DOHH2 (cell line): ENCODE data around the gene FAM151B.

Experiments used
- H3F3A ChIP-seq: fragments of 200-600 bp; sonication (generic), shearing (Covaris generic); 2 replicates; pipeline ENCODE4 v1.6.0; 2016; ENCODE audit warnings: antibody characterized with exemption, mild to moderate bottlenecking; ENCODE audit not compliant: control insufficient read depth, insufficient read depth
- H3K27ac ChIP-seq: fragments of 200-600 bp; sonication (generic); 2 replicates; pipeline ENCODE4 v1.5.1; 2014; ENCODE audit warnings: low read depth, mild to moderate bottlenecking, low read length, moderate library complexity
- H3K27me3 ChIP-seq: fragments of 200-600 bp; sonication (generic); 2 replicates; pipeline ENCODE4 v1.6.1; 2014; ENCODE audit warnings: mild to moderate bottlenecking, low read length, mixed read lengths; ENCODE audit not compliant: control insufficient read depth
- H3K36me3 ChIP-seq: fragments of 200-600 bp; sonication (generic); 2 replicates; pipeline ENCODE4 v1.6.1; 2014; ENCODE audit warnings: mild to moderate bottlenecking, low read length, moderate library complexity, mixed read lengths; ENCODE audit not compliant: control insufficient read depth
- H3K4me1 ChIP-seq: fragments of 200-600 bp; sonication (generic); 2 replicates; pipeline ENCODE4 v1.6.1; 2014; ENCODE audit warnings: mild to moderate bottlenecking, low read length, mixed read lengths; ENCODE audit not compliant: control insufficient read depth
- H3K4me2 ChIP-seq: fragments of 200-600 bp; sonication (generic); 2 replicates; pipeline ENCODE4 v1.6.0; 2014; ENCODE audit warnings: mild to moderate bottlenecking, low read length, moderate library complexity
- H3K4me3 ChIP-seq: fragments of 200-600 bp; sonication (generic); 2 replicates; pipeline ENCODE4 v1.5.1; 2014; ENCODE audit warnings: mild to moderate bottlenecking, low read length, mixed read lengths
- H3K79me2 ChIP-seq: fragments of 200-600 bp; sonication (generic); 2 replicates; pipeline ENCODE4 v1.6.1; 2014; ENCODE audit warnings: mild to moderate bottlenecking, low read length, mixed read lengths; ENCODE audit not compliant: control insufficient read depth
- H3K9me2 ChIP-seq: fragments of 200-600 bp; sonication (generic); replicated peaks from 2 replicates; pipeline ENCODE4 v1.6.1; 2014; ENCODE audit warnings: mild to moderate bottlenecking, low read length, mixed read lengths; ENCODE audit not compliant: control insufficient read depth
- H3K9me3 ChIP-seq: fragments of 200-600 bp; sonication (generic); 2 replicates; pipeline ENCODE4 v1.6.1; 2014; ENCODE audit warnings: antibody characterized with exemption, low read length, mixed read lengths; ENCODE audit not compliant: control insufficient read depth, insufficient read depth
- H4K20me1 ChIP-seq: fragments of 200-600 bp; sonication (generic); 2 replicates; pipeline ENCODE4 v1.6.0; 2014; ENCODE audit warnings: low read depth, mild to moderate bottlenecking, antibody characterized with exemption, low read length, moderate library complexity; ENCODE audit not compliant: control insufficient read depth, insufficient read depth
- EZH2phosphoT487 ChIP-seq: fragments of 200-600 bp; sonication (generic); IDR thresholded peaks from 2 replicates; pipeline ENCODE4 v1.6.1; 2017; ENCODE audit warnings: borderline replicate concordance, mild to moderate bottlenecking, antibody characterized with exemption, low read length, moderate library complexity, mixed read lengths
- TF ChIP-seq, protein P1 (sequence below): fragments of 200-600 bp; sonication (generic); IDR thresholded peaks from one replicate; pipeline ENCODE4 v1.5.1; 2014; ENCODE audit warnings: antibody characterized with exemption, mild to moderate bottlenecking, low read depth, low read length; ENCODE audit not compliant: poor library complexity, severe bottlenecking

Gene FAM151B

GRCh38 chr5:80588858-80589540 lies 101.1 kb downstream of the FAM151B start:
- TF ChIP-seq, protein P1, sequence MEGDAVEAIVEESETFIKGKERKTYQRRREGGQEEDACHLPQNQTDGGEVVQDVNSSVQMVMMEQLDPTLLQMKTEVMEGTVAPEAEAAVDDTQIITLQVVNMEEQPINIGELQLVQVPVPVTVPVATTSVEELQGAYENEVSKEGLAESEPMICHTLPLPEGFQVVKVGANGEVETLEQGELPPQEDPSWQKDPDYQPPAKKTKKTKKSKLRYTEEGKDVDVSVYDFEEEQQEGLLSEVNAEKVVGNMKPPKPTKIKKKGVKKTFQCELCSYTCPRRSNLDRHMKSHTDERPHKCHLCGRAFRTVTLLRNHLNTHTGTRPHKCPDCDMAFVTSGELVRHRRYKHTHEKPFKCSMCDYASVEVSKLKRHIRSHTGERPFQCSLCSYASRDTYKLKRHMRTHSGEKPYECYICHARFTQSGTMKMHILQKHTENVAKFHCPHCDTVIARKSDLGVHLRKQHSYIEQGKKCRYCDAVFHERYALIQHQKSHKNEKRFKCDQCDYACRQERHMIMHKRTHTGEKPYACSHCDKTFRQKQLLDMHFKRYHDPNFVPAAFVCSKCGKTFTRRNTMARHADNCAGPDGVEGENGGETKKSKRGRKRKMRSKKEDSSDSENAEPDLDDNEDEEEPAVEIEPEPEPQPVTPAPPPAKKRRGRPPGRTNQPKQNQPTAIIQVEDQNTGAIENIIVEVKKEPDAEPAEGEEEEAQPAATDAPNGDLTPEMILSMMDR: no peak
- no peak for TF ChIP-seq EZH2phosphoT487
- Histone ChIP-seq H3K9me3 (no peaks in the 10 kb centered on the region), H3K9me2 (no peaks in the 10 kb centered on the region), H3F3A (no peaks in the 10 kb centered on the region), H3K4me3 (no peak overlapping the region), H3K4me1 (no peaks in the 10 kb centered on the region), H3K36me3 (no peaks in the 10 kb centered on the region), H3K27me3 (no peaks in the 10 kb centered on the region), H3K79me2 (no peaks in the 10 kb centered on the region), H3K27ac (no peak overlapping the region), H3K4me2 (no peak overlapping the region), H4K20me1 (no peaks in the 10 kb centered on the region)

DNA sequence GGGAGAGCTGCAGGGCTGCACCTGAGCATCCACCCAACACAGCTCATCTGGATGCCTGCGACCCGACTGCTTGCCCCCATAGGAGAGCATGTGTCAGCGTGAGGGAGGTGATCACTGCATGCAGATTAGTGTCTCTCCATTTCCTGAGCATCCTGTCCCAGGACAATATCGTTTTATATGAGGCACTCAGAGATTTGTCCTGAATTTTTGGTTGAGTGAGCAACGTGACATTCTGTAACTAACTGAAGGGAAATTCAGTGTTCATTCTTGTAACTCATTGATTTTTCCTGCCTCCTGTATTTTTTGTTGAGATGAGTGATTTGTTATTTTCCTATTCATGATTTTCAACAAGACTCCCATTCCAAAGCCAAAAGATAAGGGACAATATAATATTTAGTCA lies 102.9 kb downstream of the FAM151B start:
- no peak overlapping the region for H3K27ac ChIP-seq
- H3K36me3 ChIP-seq: no peaks in the 10 kb centered on the region
- TF ChIP-seq, protein P1: no peak
- TF ChIP-seq EZH2phosphoT487: no peak
- no peaks in the 10 kb centered on the region for H3F3A ChIP-seq
- H3K27me3 ChIP-seq: no peaks in the 10 kb centered on the region
- H3K9me3 ChIP-seq: no peaks in the 10 kb centered on the region
- H3K9me2 ChIP-seq: no peaks in the 10 kb centered on the region
- no peaks in the 10 kb centered on the region for H3K79me2 ChIP-seq
- H3K4me1 ChIP-seq: no peaks in the 10 kb centered on the region
- H4K20me1 ChIP-seq: no peaks in the 10 kb centered on the region
- H3K4me3 ChIP-seq: no peak overlapping the region
- H3K4me2 ChIP-seq: no peak overlapping the region

- H3K4me2 ChIP-seq: no peak overlapping the region
- no peaks in the 10 kb centered on the region for H3K9me3 ChIP-seq
- no peak overlapping the region for H3K4me3 ChIP-seq
- H3F3A ChIP-seq: no peaks in the 10 kb centered on the region
- no peaks in the 10 kb centered on the region for H4K20me1 ChIP-seq
- H3K27me3 ChIP-seq: no peaks in the 10 kb centered on the region
- H3K4me1 ChIP-seq: no peaks in the 10 kb centered on the region
- H3K27ac ChIP-seq: no peak overlapping the region
- H3K9me2 ChIP-seq: no peaks in the 10 kb centered on the region
- no peak for TF ChIP-seq EZH2phosphoT487
- TF ChIP-seq, protein P1: no peak
- H3K79me2 ChIP-seq: no peaks in the 10 kb centered on the region
- no peaks in the 10 kb centered on the region for H3K36me3 ChIP-seq
These were observed 103.5 kb downstream of the FAM151B start for GRCh38 chr5:80591352-80591751.
